HepG2 (cell line): ENCODE data around the gene SENP6. TPM values are rescaled to one million over a fixed set of nuclear protein-coding genes. Genes with fewer than 3 reads are reported as not detected.

ENCODE experiments used
- ATAC-seq: fragments of 200-7000 bp; cut with Tn5 transposase; 3 replicates; pipeline ENCODE4 v1.9.1; 2020; ENCODE audit warnings: mild to moderate bottlenecking, moderate library complexity
- BruUV-seq: library from RNA; stranded (reverse); fragments of 400-500 nt; replicated peaks from 2 replicates; lab custom pipeline; 2021; lab: Mats Ljungman, UMichigan
- CTCF ChIA-PET: fragments of 300-600 bp; formaldehyde crosslinking; extraction: SDS; loops from one replicate; lab custom pipeline; 2021; ENCODE audit warnings: low total read pairs, inconsistent platforms, low intra/inter-chr PET ratio; lab: Yijun Ruan, JAX
- POLR2A ChIA-PET: fragments of 350-600 bp; sonication (Branson Sonifier 250); formaldehyde crosslinking; loops from one replicate; lab custom pipeline; 2020; ENCODE audit warnings: antibody characterized with exemption, inconsistent platforms; lab: Yijun Ruan, JAX
- DNase-seq: peaks from one replicate; pipeline ENCODE4 v3.0.0-alpha.2; 2015; ENCODE audit warnings: low spot score
- FAIRE-seq: peaks from 3 replicates; lab custom pipeline; 2011; peaks lifted over from hg19 to GRCh38; lab: Jason Lieb, UNC
- H2AFZ ChIP-seq: one replicate; pipeline ENCODE4 v1.6.1; 2011; ENCODE audit warnings: low read length, inconsistent platforms
- H3K27ac ChIP-seq: fragments of 300-600 bp; 3 replicates; pipeline ENCODE4 v1.8.0; 2011; ENCODE audit warnings: mixed run types, mild to moderate bottlenecking, mixed read lengths, low read length, inconsistent platforms; ENCODE audit not compliant: insufficient read depth; ENCODE audit errors: extremely low read length
- H3K27me3 ChIP-seq, 2 experiments: fragments of 200-600 bp in 1 of 2; 2 replicates in 1 of 2; 3 replicates in 1 of 2; pipeline versions ENCODE4 v1.6.0 to v1.8.0; 2011; ENCODE audit warnings: low read length in 2 of 2, mild to moderate bottlenecking in 2 of 2, moderate library complexity in 2 of 2, inconsistent platforms in 1 of 2; ENCODE audit not compliant: insufficient read depth in 2 of 2, control insufficient read depth in 1 of 2
- H3K36me3 ChIP-seq, 2 experiments: fragments of 200-600 bp in 1 of 2; replicated peaks in 1 of 2; 2 replicates in 1 of 2; 3 replicates in 1 of 2; pipeline versions ENCODE4 v1.5.1 to v1.8.0; 2011; ENCODE audit warnings: low read length in 2 of 2, inconsistent platforms in 1 of 2; ENCODE audit not compliant: insufficient read depth in 2 of 2, control insufficient read depth in 1 of 2
- H3K4me1 ChIP-seq: 2 replicates; pipeline ENCODE4 v1.5.1; 2012; ENCODE audit warnings: low read length, inconsistent platforms; ENCODE audit not compliant: insufficient read depth
- H3K4me2 ChIP-seq: 2 replicates; pipeline ENCODE4 v1.6.0; 2011; ENCODE audit warnings: low read depth, low read length, inconsistent platforms
- H3K4me3 ChIP-seq, 3 experiments: fragments of 200-600 bp in 1 of 3; sonication (generic), shearing (Covaris generic) in 1 of 3; replicated peaks in 1 of 3; 2 replicates each; pipeline ENCODE4 v1.5.1; 2011 to 2016; ENCODE audit warnings: low read length in 3 of 3, inconsistent platforms in 2 of 3, low read depth in 2 of 3, mild to moderate bottlenecking in 2 of 3, control low read depth in 1 of 3, mixed read lengths in 1 of 3; ENCODE audit not compliant: insufficient read depth in 1 of 3
- H3K79me2 ChIP-seq: one replicate; pipeline ENCODE4 v1.6.1; 2011; ENCODE audit warnings: low read length, inconsistent platforms; ENCODE audit not compliant: insufficient read depth
- H3K9ac ChIP-seq: 2 replicates; pipeline ENCODE4 v1.6.0; 2011; ENCODE audit warnings: mild to moderate bottlenecking, low read depth, low read length, inconsistent platforms; ENCODE audit not compliant: insufficient read depth
- H3K9me3 ChIP-seq: 2 replicates; pipeline ENCODE4 v1.5.1; 2012; ENCODE audit warnings: mild to moderate bottlenecking, low read length
- H4K20me1 ChIP-seq: 2 replicates; pipeline ENCODE4 v1.6.0; 2011; ENCODE audit warnings: inconsistent platforms, mild to moderate bottlenecking, low read length, moderate library complexity; ENCODE audit not compliant: insufficient read depth
- ATM ChIP-seq: fragments of 450-650 bp; IDR thresholded peaks from 2 replicates; pipeline ENCODE4 v1.7.1; 2017; ENCODE audit warnings: mild to moderate bottlenecking, borderline replicate concordance
- ZFAT ChIP-seq: sonication (generic); formaldehyde crosslinking; conservative IDR thresholded peaks from 2 replicates; pipeline ENCODE4 v1.8.1; 2023; ENCODE audit warnings: missing genetic modification reagents, inconsistent platforms
- ZNF431 ChIP-seq: sonication (generic); formaldehyde crosslinking; IDR thresholded peaks from 2 replicates; pipeline ENCODE4 v1.9.0; 2022; ENCODE audit warnings: missing genetic modification reagents, low read depth, mild to moderate bottlenecking, borderline replicate concordance
- ZNF598 ChIP-seq: sonication (generic); formaldehyde crosslinking; IDR thresholded peaks from 2 replicates; pipeline ENCODE4 v1.5.1; 2020; ENCODE audit warnings: mild to moderate bottlenecking, missing genetic modification reagents, borderline replicate concordance
- WGBS: methylation state at CpG from one replicate; pipeline ENCODE4 v1.1.6; 2017; ENCODE audit warnings: low lambda C conversion rate; 5-methylcytosine and 5-hydroxymethylcytosine counted together
- in situ Hi-C: cut with HindIII; loops from 2 replicates; pipeline ENCODE4 v1.10.0; 2017; ENCODE audit warnings: low pct_unique_long_range_greater_than_20kb; ENCODE audit not compliant: extremely low pct_ligation_motif_present
- intact Hi-C: fragments of 100-400 bp; cut with micrococcal nuclease; formaldehyde crosslinking; loops from one replicate; pipeline ENCODE4 v1.10.0; 2022; ENCODE audit not compliant: unreplicated experiment
- polyA plus RNA-seq, 8 experiments: library from polyadenylated mRNA; depleted of rRNA in 3 of 8; stranded (reverse) in 7 of 8; unstranded in 1 of 8; fragments of >200 nt; fragmentation: Illumina TruSeq in 4 of 8; extraction: Trizol in 4 of 8; gene quantifications; 2 replicates each; pipeline versions ENCODE4 v1.2.1 to v1.2.3, GENCODE V29; 2011 to 2016; ENCODE audit warnings: low read depth in 4 of 8, missing spikeins in 1 of 8, mixed read lengths in 1 of 8; ENCODE audit not compliant: insufficient read depth in 1 of 8
- total RNA-seq, 5 experiments: library from RNA; depleted of rRNA; stranded (reverse); fragments of >200 nt; fragmentation: Illumina TruSeq; extraction: Trizol; gene quantifications; 2 replicates each; pipeline ENCODE4 v1.2.3, GENCODE V29; 2016; ENCODE audit warnings: low read depth in 1 of 5
- TF ChIP-seq, protein P1 (sequence below): sonication (generic); formaldehyde crosslinking; IDR thresholded peaks from 2 replicates; pipeline ENCODE4 v1.8.1; 2023; ENCODE audit warnings: mild to moderate bottlenecking, missing genetic modification reagents
- TF ChIP-seq, protein P2 (sequence below): sonication (generic); formaldehyde crosslinking; IDR thresholded peaks from 2 replicates; pipeline ENCODE4 v1.5.0; 2020; ENCODE audit warnings: mild to moderate bottlenecking, missing genetic modification reagents
- TF ChIP-seq, protein P3 (sequence below): sonication (generic); formaldehyde crosslinking; IDR thresholded peaks from 2 replicates; pipeline ENCODE4 v1.4.0; 2020; ENCODE audit warnings: missing genetic modification reagents

SENP6 gene
- total and polyA plus RNA-seq, 2 of the 13 experiments (the other 11 are each of a cell fraction or from before 2014, with no cell fraction given), result 21.9 to 50.1 TPM

DNA sequence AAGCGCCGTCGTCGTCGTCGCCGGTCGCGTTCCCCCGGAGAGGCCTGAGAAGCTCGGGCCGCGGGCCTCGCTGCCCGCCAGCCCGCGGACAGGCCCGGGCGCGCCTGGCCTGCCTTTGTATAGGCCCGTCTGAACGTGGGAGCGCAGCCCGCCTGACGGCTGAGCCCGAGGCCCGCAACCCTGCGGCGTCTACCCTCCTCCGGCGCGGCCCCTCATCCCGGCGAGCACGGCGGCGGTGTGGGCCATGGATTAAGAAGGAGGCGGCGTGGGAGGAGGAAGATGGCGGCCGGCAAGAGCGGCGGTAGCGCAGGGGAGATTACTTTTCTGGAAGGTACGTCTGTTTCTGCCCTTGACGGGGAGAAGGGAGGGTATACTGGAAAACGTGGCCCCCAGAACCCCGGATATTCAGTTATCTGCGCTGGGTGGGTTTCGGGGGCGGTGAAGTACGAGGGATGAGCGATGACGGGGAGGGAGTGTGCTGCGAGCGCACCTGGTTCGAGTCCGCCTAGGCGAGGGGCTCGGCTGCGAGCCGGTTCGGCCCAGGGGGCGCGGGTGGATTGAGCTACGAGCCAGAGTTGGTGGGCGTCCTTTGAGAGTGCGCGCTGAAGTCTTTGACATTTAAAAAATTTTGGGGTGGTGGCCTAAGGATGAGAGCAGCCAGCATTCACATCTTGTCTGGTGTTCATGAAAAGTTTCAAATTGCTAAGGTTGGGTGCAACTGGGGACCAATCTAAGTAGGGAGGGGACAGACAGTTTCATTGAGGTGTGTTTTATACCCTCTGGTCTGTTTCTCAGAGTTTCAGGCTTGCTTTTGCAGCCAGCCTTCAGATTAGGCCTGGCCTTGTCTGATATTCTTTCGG, 796 bp downstream of the SENP6 start (continued):
- TF ChIP-seq, protein P1, sequence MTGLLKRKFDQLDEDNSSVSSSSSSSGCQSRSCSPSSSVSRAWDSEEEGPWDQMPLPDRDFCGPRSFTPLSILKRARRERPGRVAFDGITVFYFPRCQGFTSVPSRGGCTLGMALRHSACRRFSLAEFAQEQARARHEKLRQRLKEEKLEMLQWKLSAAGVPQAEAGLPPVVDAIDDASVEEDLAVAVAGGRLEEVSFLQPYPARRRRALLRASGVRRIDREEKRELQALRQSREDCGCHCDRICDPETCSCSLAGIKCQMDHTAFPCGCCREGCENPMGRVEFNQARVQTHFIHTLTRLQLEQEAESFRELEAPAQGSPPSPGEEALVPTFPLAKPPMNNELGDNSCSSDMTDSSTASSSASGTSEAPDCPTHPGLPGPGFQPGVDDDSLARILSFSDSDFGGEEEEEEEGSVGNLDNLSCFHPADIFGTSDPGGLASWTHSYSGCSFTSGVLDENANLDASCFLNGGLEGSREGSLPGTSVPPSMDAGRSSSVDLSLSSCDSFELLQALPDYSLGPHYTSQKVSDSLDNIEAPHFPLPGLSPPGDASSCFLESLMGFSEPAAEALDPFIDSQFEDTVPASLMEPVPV (CRISPR knock-in tag), result peak; percentile 74; the same call in 1 of the 2 replicates
- TF ChIP-seq, protein P2, sequence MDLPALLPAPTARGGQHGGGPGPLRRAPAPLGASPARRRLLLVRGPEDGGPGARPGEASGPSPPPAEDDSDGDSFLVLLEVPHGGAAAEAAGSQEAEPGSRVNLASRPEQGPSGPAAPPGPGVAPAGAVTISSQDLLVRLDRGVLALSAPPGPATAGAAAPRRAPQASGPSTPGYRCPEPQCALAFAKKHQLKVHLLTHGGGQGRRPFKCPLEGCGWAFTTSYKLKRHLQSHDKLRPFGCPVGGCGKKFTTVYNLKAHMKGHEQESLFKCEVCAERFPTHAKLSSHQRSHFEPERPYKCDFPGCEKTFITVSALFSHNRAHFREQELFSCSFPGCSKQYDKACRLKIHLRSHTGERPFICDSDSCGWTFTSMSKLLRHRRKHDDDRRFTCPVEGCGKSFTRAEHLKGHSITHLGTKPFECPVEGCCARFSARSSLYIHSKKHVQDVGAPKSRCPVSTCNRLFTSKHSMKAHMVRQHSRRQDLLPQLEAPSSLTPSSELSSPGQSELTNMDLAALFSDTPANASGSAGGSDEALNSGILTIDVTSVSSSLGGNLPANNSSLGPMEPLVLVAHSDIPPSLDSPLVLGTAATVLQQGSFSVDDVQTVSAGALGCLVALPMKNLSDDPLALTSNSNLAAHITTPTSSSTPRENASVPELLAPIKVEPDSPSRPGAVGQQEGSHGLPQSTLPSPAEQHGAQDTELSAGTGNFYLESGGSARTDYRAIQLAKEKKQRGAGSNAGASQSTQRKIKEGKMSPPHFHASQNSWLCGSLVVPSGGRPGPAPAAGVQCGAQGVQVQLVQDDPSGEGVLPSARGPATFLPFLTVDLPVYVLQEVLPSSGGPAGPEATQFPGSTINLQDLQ (CRISPR knock-in tag), result no peak
- TF ChIP-seq ZNF598 (CRISPR knock-in tag) (peak; percentile 74; the same call in 1 of the 2 replicates), ZNF431 (0 out of 2 replicates have a peak, but pooled peaks have one; percentile 7)

DNA sequence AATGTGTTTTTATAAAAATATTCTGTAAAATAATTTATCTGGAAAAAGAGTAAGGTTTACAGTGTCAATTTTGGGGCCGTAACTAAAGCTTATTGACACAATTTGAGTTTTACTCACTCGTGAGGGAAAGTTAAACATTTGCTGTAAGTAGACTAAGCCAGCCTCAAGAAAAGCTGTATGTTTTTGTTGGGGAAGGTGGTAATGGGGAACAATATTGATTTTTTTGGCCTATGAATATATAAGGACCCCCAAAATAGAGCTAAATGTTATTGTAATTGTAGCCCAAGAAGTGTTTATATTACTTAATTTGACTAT, 1.4 kb downstream of the SENP6 start:
- H3K9me3 ChIP-seq, result no peaks in the 10 kb centered on the region
- peak overlapping the region; percentile 83 for H3K4me2 ChIP-seq
- ChIA-PET POLR2A (interaction anchor here (1.1 kb wide), 1 partner anchor 12 kb away, joined by 3 read pairs; no protein-coding TSS in a partner anchor), CTCF (no interaction called here)
- H2AFZ ChIP-seq, result no peak overlapping the region
- DNase-seq, result no peak
- peak overlapping the region; percentile 83 to 96 (median 90) for H3K4me3 ChIP-seq
- no peak for ATAC-seq
- peaks cover 49% of the 10 kb centered on the region for H3K4me1 ChIP-seq
- peaks cover 36% of the 10 kb centered on the region for H4K20me1 ChIP-seq
- 0% methylated on average over 2 of the region's 2 CpGs for WGBS
- no peaks in the 10 kb centered on the region for H3K36me3 ChIP-seq
- BruUV-seq, result no TSS peak
- peak overlapping the region; percentile 99 for H3K9ac ChIP-seq
- intact Hi-C loops (loop anchor here (5.0 kb wide), 1 partner anchor 316 kb away; no protein-coding TSS in a partner anchor), in situ Hi-C loops (no loop called here)
- peak overlapping the region; percentile 95 for H3K27ac ChIP-seq
- H3K27me3 ChIP-seq, result no peaks in the 10 kb centered on the region; a peak in 1 of 5 replicates
- TF ChIP-seq ATM (no peak), ZFAT (CRISPR knock-in tag) (no peak)
- TF ChIP-seq, protein P3, sequence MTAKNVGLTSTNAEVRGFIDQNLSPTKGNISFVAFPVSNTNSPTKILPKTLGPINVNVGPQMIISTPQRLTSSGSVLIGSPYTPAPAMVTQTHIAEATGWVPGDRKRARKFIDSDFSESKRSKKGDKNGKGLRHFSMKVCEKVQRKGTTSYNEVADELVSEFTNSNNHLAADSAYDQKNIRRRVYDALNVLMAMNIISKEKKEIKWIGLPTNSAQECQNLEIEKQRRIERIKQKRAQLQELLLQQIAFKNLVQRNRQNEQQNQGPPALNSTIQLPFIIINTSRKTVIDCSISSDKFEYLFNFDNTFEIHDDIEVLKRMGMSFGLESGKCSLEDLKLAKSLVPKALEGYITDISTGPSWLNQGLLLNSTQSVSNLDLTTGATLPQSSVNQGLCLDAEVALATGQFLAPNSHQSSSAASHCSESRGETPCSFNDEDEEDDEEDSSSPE (CRISPR knock-in tag), result no peak
- TF ChIP-seq, all 625 proteins: peak for 0
- FAIRE-seq, result no peak
- peaks cover 70% of the 10 kb centered on the region for H3K79me2 ChIP-seq
